ENCODE data around the gene IL18RAP. TPM values are rescaled to one million over a fixed set of nuclear protein-coding genes. Genes with fewer than 3 reads are reported as not detected.

IL18RAP gene
- total RNA-seq, 4 donors from 2014 or later: 0.22 to 3.9 (median 0.88) TPM

- WGBS, 2 donors: 67 to 87% methylated on average over 3 of the region's 3 CpGs
- no peak overlapping the region for H3K27ac ChIP-seq
- peaks cover 0 to 20% (median 3%) of the 10 kb centered on the region in 4 donors for H3K9me3 ChIP-seq
- no peaks in the 10 kb centered on the region for H3K36me3 ChIP-seq
- H3K4me1 ChIP-seq: no peaks in the 10 kb centered on the region
- no peaks in the 10 kb centered on the region for H3K27me3 ChIP-seq
- no peak for TF ChIP-seq CTCF (IDR thresholded peaks at IDR 0.05)
- no peak for TF ChIP-seq POLR2A (IDR thresholded peaks at IDR 0.05)
- TF ChIP-seq EP300 (IDR thresholded peaks at IDR 0.05): no peak
- no peak overlapping the region for H3K4me3 ChIP-seq
- no peak for DNase-seq (ENCODE audit: low spot score in 2 of 2)
Measured at GRCh38 chr2:102473631-102474030, 50.7 kb downstream of the IL18RAP start.

GRCh38 chr2:102474785-102475184 lies 51.8 kb downstream of the IL18RAP start:
- TF ChIP-seq EP300 (IDR thresholded peaks at IDR 0.05) (no peak), POLR2A (IDR thresholded peaks at IDR 0.05) (no peak), CTCF (IDR thresholded peaks at IDR 0.05) (no peak)
- no peaks in the 10 kb centered on the region for H3K36me3 ChIP-seq
- H3K9me3 ChIP-seq: peaks cover 0 to 9% (median 2%) of the 10 kb centered on the region in 4 donors
- H3K27ac ChIP-seq: no peak overlapping the region
- no peak for DNase-seq (ENCODE audit: low spot score in 2 of 2)
- H3K27me3 ChIP-seq: no peaks in the 10 kb centered on the region
- H3K4me3 ChIP-seq: no peak overlapping the region
- H3K4me1 ChIP-seq: no peaks in the 10 kb centered on the region

GRCh38 chr2:102478686-102479470 lies 55.9 kb downstream of the IL18RAP start:
- TF ChIP-seq POLR2A (IDR thresholded peaks at IDR 0.05) (no peak), CTCF (IDR thresholded peaks at IDR 0.05) (no peak), EP300 (IDR thresholded peaks at IDR 0.05) (no peak)
- H3K4me1 ChIP-seq: no peaks in the 10 kb centered on the region
- no peak overlapping the region for H3K27ac ChIP-seq
- no peak for DNase-seq (ENCODE audit: low spot score in 2 of 2)
- H3K9me3 ChIP-seq: no peaks in the 10 kb centered on the region
- H3K27me3 ChIP-seq: no peaks in the 10 kb centered on the region
- no peak overlapping the region for H3K4me3 ChIP-seq
- WGBS, 2 donors: 88 to 90% methylated on average over 34 to 36 of the region's 36 CpGs
- H3K36me3 ChIP-seq: no peaks in the 10 kb centered on the region

GRCh38 chr2:102480285-102481195 lies 57.6 kb downstream of the IL18RAP start:
- Histone ChIP-seq H3K36me3 (no peaks in the 10 kb centered on the region), H3K4me3 (no peak overlapping the region), H3K4me1 (no peaks in the 10 kb centered on the region), H3K27me3 (no peaks in the 10 kb centered on the region), H3K9me3 (no peaks in the 10 kb centered on the region), H3K27ac (no peak overlapping the region)
- TF ChIP-seq EP300 (IDR thresholded peaks at IDR 0.05) (no peak), POLR2A (IDR thresholded peaks at IDR 0.05) (no peak), CTCF (IDR thresholded peaks at IDR 0.05) (no peak)
- DNase-seq (ENCODE audit: low spot score in 2 of 2): no peak
- WGBS, 2 donors: 80 to 87% methylated on average over 11 of the region's 11 CpGs

- Histone ChIP-seq H3K4me3 (no peak overlapping the region), H3K4me1 (no peaks in the 10 kb centered on the region), H3K27me3 (no peaks in the 10 kb centered on the region), H3K9me3 (no peaks in the 10 kb centered on the region), H3K27ac (no peak overlapping the region), H3K36me3 (no peaks in the 10 kb centered on the region)
- no peak for DNase-seq (ENCODE audit: low spot score in 2 of 2)
- 66 to 71% methylated on average over 7 of the region's 7 CpGs for WGBS, 2 donors
- no peak for TF ChIP-seq CTCF (IDR thresholded peaks at IDR 0.05)
- no peak for TF ChIP-seq POLR2A (IDR thresholded peaks at IDR 0.05)
- no peak for TF ChIP-seq EP300 (IDR thresholded peaks at IDR 0.05)
Measured at GRCh38 chr2:102481931-102482330, 59.0 kb downstream of the IL18RAP start.

All from tibial nerve (tissue), 4 donors.